Right lobe of liver (tissue), 4 donors: ENCODE data around the gene DBN1.

Source experiments
- POLR2A ChIP-seq: fragments of 450-650 bp; IDR thresholded peaks from one replicate; pipeline ENCODE4 v1.6.1; 2017; ENCODE audit warnings: antibody characterized with exemption, mild to moderate bottlenecking
- TF ChIP-seq, protein P1 (sequence below), 4 donors: fragments of 200-600 bp in 3 of 4; fragments of 450-650 bp in 1 of 4; IDR thresholded peaks; one replicate each; pipeline versions ENCODE4 v1.5.1 to v1.8.0; 2016 to 2022; ENCODE audit warnings: antibody characterized with exemption in 4 of 4, mild to moderate bottlenecking in 2 of 4
- donor health status: DM: no; HTN: no; CAD: no.
- donor health status: DM: no; HTN: no; CAD: no.
- donor health status: DM: no; HTN: yes; CAD: no.

DNA sequence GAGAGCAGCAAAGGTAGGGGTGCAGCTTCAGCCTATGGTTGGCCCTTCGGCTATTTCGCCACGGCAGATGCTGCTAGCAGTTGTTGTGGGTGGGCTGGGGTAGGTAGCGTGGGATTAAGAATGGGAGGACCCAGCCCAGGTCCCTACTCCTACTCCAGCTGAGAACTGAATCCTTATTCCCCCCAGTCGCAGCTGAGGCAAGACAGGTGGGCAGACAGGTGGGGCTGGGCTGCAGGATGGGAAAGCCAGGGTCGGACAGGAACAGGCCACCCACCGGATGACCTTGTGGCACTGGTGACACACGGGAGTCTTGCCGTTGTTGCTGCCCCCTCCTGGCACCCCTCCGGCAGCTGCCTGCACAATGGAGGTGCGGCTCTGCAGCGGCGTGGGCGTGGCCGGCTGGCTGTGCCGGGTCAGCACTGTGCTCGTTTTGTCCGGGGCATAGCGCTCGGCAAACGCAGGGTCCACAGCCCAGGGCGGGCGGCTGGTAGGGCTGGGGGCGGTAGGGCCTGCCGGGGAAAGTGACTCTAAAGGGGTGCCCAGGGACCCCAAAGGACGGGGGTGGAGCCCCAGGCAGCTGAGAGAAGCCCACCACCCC, 15.8 kb upstream of the DBN1 start:
- TF ChIP-seq, protein P1, sequence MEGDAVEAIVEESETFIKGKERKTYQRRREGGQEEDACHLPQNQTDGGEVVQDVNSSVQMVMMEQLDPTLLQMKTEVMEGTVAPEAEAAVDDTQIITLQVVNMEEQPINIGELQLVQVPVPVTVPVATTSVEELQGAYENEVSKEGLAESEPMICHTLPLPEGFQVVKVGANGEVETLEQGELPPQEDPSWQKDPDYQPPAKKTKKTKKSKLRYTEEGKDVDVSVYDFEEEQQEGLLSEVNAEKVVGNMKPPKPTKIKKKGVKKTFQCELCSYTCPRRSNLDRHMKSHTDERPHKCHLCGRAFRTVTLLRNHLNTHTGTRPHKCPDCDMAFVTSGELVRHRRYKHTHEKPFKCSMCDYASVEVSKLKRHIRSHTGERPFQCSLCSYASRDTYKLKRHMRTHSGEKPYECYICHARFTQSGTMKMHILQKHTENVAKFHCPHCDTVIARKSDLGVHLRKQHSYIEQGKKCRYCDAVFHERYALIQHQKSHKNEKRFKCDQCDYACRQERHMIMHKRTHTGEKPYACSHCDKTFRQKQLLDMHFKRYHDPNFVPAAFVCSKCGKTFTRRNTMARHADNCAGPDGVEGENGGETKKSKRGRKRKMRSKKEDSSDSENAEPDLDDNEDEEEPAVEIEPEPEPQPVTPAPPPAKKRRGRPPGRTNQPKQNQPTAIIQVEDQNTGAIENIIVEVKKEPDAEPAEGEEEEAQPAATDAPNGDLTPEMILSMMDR (IDR thresholded peaks at IDR 0.05): no peak
- no peak for TF ChIP-seq POLR2A
